T-cell (primary cell): ENCODE data around the gene HPN. TPM values are rescaled to one million over a fixed set of nuclear protein-coding genes. Genes with fewer than 3 reads are reported as not detected.

Source experiments
- ATAC-seq, 4 experiments: fragments of 200-7000 bp in 3 of 4; fragments of 150-1000 bp in 1 of 4; cut with Tn5 transposase; replicated peaks in 1 of 4; 1 replicate in 3 of 4; 2 replicates in 1 of 4; pipeline ENCODE4 v1.10.0; 2021; ENCODE audit warnings: moderate library complexity in 3 of 4, mild to moderate bottlenecking in 2 of 4, moderate number of reproducible peaks in 1 of 4
- CTCF ChIA-PET, 2 donors: fragments of 300-600 bp; sonication (Branson Sonifier 250); formaldehyde crosslinking; loops; one replicate each; lab custom pipeline; 2022; ENCODE audit warnings: antibody characterized with exemption in 2 of 2; lab: Charles Lee
- POLR2A ChIA-PET, 2 donors: fragments of 300-600 bp; sonication (Branson Sonifier 250); formaldehyde crosslinking; loops; one replicate each; lab custom pipeline; 2022; ENCODE audit warnings: antibody characterized with exemption in 2 of 2; lab: Charles Lee
- DNase-seq, 35 experiments: peaks; one replicate each; pipeline versions ENCODE4 v3.0.0 to v3.0.0-alpha.2; 2013 to 2023
- H3K27ac ChIP-seq: one replicate; pipeline ENCODE4 v1.5.1; 2013; ENCODE audit warnings: low read length
- H3K27me3 ChIP-seq, 2 experiments: replicated peaks in 1 of 2; 1 replicate in 1 of 2; 2 replicates in 1 of 2; pipeline versions ENCODE4 v1.6.1 to v1.7.0; 2013; ENCODE audit warnings: low read length in 1 of 2, mixed read lengths in 1 of 2; ENCODE audit not compliant: control insufficient read depth in 2 of 2, insufficient read depth in 2 of 2; ENCODE audit errors: extremely low read depth in 1 of 2
- H3K36me3 ChIP-seq, 2 donors: 1 replicate in 1 of 2; 2 replicates in 1 of 2; pipeline versions ENCODE4 v1.6.1 to v1.7.0; 2013; ENCODE audit warnings: low read length in 1 of 2; ENCODE audit not compliant: control insufficient read depth in 2 of 2, insufficient read depth in 1 of 2; ENCODE audit errors: extremely low read depth in 1 of 2
- H3K4me1 ChIP-seq, 2 experiments: 1 replicate in 1 of 2; 2 replicates in 1 of 2; pipeline versions ENCODE4 v1.6.1 to v1.7.0; 2013; ENCODE audit warnings: low read length in 2 of 2, mixed read lengths in 1 of 2; ENCODE audit not compliant: insufficient read depth in 2 of 2, control insufficient read depth in 1 of 2; ENCODE audit errors: extremely low read depth in 1 of 2
- H3K4me3 ChIP-seq, 2 donors: 1 replicate in 1 of 2; 2 replicates in 1 of 2; pipeline versions ENCODE4 v1.5.1 to v1.7.0; 2013; ENCODE audit warnings: mild to moderate bottlenecking in 2 of 2, low read length in 1 of 2, moderate library complexity in 1 of 2; ENCODE audit not compliant: control insufficient read depth in 1 of 2; ENCODE audit errors: extremely low read depth in 1 of 2
- H3K9me3 ChIP-seq: 2 replicates; pipeline ENCODE4 v1.7.0; 2013
- H3K27ac Mint-ChIP-seq, 2 donors: one replicate each; pipeline ENCODE4 v1.8.0; 2020 to 2021; ENCODE audit warnings: mild to moderate bottlenecking in 2 of 2, mixed read lengths in 2 of 2
- H3K27me3 Mint-ChIP-seq, 2 donors: one replicate each; pipeline ENCODE4 v1.8.0; 2021 to 2022; ENCODE audit warnings: mixed read lengths in 2 of 2
- H3K36me3 Mint-ChIP-seq: one replicate; pipeline ENCODE4 v1.8.0; 2021; ENCODE audit warnings: mixed read lengths
- H3K4me1 Mint-ChIP-seq, 3 donors: one replicate each; pipeline ENCODE4 v1.8.0; 2020 to 2022; ENCODE audit warnings: mixed read lengths in 3 of 3, mild to moderate bottlenecking in 1 of 3
- H3K4me3 Mint-ChIP-seq, 3 donors: one replicate each; pipeline ENCODE4 v1.8.0; 2020 to 2022; ENCODE audit warnings: mild to moderate bottlenecking in 3 of 3, mixed read lengths in 3 of 3, moderate library complexity in 3 of 3
- H3K9me3 Mint-ChIP-seq, 3 donors: one replicate each; pipeline ENCODE4 v1.8.0; 2020 to 2022; ENCODE audit warnings: mixed read lengths in 3 of 3
- WGBS: methylation state at CpG from one replicate; pipeline ENCODE4 v1.1.5; 2013; ENCODE audit warnings: missing lambda C conversion rate; ENCODE audit not compliant: insufficient coverage; 5-methylcytosine and 5-hydroxymethylcytosine counted together
- total RNA-seq, 35 experiments: library from RNA in 6 of 35; stranded (reverse) in 6 of 35; fragments of 120-200 nt in 1 of 35; gene quantifications; one replicate each; pipeline versions ENCODE4 v1.2.1 to v1.2.4 and lab custom pipeline; 2013 to 2026

HPN gene
- total RNA-seq, 5 donors from 2014 or later (not counting 1 experiment from before 2014, with no cell fraction given): 0.41 to 0.51 (median 0.46) TPM; not detected in 2

DNA sequence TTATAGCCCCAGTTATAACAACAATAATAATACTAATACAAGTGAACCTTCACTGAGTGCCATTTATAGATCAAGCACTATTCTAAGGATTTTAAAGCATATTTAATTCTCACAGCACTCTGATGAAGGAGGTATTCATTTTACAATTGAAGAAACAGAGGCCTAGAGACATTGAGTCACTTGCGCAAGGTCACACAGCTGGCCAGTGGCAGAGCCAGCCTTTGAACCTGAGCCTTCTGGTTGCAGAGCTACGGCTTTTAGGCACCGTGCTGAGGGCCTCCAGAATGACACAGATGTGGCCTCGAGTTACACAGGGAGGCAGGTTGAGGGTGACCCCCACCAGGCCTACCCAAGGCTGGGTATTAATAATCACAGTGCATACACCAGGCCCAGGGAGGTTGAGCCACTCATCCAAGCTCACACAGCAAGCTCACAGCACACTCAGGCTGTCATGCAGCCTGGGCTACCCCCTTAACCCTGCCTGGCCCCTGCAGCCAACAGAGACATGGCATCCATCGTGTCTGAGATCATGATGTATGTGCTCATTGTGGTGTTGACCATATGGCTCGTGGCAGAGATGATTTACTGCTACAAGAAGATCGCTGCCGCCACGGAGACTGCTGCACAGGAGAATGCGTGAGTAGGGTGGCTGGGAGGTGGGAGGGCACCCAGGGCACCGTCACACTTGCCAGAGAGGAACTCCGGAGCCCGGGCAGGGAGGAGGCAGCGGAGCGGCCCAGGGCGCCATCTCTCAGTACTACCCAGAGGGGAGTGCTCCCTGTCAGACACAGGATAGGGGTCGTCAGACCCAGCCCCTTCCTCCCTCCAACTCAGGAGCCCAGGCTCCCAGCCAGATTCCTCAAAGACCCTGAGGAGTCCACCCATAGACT lies 2.7 kb upstream of the HPN start:
- H3K4me3 Mint-ChIP-seq: peak overlapping the region in 2 of 3 donors; percentile 9 to 42
- no peaks in the 10 kb centered on the region for H3K9me3 Mint-ChIP-seq
- CTCF ChIA-PET: interaction anchor here in 1 of 2 donors (0.6 kb wide), 1 partner anchor 17 kb away, joined by 3 read pairs; no protein-coding TSS in a partner anchor
- H3K36me3 Mint-ChIP-seq: no peaks in the 10 kb centered on the region
- DNase-seq (no peak), ATAC-seq (no peak)
- peaks cover 14 to 39% (median 36%) of the 10 kb centered on the region in 3 donors for H3K4me1 Mint-ChIP-seq
- Histone ChIP-seq H3K9me3 (no peaks in the 10 kb centered on the region), H3K27me3 (peaks cover 2 to 51% of the 10 kb centered on the region in 2 experiments), H3K4me1 (peaks cover 3 to 40% of the 10 kb centered on the region in 2 experiments), H3K27ac (no peak overlapping the region), H3K4me3 (no peak overlapping the region), H3K36me3 (no peaks in the 10 kb centered on the region)
- WGBS: 66% methylated on average over 15 of the region's 17 CpGs
- H3K27ac Mint-ChIP-seq: peak overlapping the region in 1 of 2 donors; percentile 11
- H3K27me3 Mint-ChIP-seq: peaks cover 0 to 8% of the 10 kb centered on the region in 2 donors
- POLR2A ChIA-PET: no interaction called here

DNA sequence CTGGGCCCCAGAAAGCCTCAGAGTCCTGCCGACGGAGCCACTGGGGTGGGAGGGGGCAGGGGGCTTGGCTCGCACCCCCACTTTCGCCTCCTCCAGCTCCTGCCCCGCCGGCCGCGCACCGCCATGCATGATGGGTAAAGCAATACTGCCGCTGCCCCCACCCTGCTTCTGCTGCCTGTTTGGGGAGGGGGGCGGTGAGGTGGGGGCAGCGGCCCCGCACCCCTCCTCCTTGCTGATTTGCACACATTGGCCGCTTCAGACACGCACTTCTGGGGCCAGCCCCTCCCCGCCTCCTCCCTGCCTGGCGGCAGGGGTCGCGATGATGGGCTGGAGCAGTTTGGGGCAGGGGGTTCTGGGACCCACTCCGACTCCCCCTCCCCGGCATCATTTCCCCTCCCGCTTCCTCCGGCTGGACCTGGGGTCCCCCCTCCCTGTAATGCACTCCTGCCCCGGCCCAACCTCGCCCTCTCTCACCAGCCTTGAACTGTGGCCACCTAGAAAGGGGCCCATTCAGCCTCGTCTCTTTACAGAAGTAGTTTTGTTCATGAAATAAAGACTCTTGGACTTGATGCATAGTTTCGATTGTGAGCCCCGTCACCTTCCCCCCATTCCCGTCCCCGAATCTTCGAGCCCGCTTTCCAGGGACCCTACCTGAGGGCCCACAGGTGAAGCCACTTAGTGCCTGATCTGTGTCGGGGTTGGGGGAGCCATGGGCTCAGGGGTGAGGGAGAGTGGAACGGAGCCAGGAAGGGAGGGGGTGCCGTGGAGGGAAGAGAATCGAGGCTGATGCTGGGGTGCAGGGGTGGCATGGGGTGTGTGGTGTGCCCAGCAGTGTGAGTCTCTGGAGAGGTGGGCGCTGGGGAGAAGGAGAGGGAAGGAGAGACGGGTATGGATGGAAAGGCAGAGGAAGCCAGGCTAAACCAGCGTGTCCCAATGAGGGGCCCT lies 1.4 kb upstream of the HPN start:
- Mint-ChIP-seq H3K27me3 (peaks cover 0 to 13% of the 10 kb centered on the region in 2 donors), H3K4me1 (peaks cover 17 to 52% (median 48%) of the 10 kb centered on the region in 3 donors), H3K27ac (peak overlapping the region; percentile 19 to 74), H3K36me3 (no peaks in the 10 kb centered on the region), H3K9me3 (no peaks in the 10 kb centered on the region), H3K4me3 (peak overlapping the region; percentile 70 to 83 (median 75))
- 13% methylated on average over 9 of the region's 39 CpGs for WGBS
- Histone ChIP-seq H3K4me1 (peaks cover 3 to 50% of the 10 kb centered on the region in 2 experiments), H3K27ac (no peak overlapping the region), H3K9me3 (no peaks in the 10 kb centered on the region), H3K4me3 (peak overlapping the region; percentile 36 to 38), H3K27me3 (peaks cover 2 to 57% of the 10 kb centered on the region in 2 experiments), H3K36me3 (no peaks in the 10 kb centered on the region)
- ATAC-seq (peak; percentile 13 to 59 (median 46)), DNase-seq (peak in 2 of 35 experiments; percentile 19 to 32)
- POLR2A ChIA-PET: no interaction called here
- CTCF ChIA-PET: no interaction called here

DNA sequence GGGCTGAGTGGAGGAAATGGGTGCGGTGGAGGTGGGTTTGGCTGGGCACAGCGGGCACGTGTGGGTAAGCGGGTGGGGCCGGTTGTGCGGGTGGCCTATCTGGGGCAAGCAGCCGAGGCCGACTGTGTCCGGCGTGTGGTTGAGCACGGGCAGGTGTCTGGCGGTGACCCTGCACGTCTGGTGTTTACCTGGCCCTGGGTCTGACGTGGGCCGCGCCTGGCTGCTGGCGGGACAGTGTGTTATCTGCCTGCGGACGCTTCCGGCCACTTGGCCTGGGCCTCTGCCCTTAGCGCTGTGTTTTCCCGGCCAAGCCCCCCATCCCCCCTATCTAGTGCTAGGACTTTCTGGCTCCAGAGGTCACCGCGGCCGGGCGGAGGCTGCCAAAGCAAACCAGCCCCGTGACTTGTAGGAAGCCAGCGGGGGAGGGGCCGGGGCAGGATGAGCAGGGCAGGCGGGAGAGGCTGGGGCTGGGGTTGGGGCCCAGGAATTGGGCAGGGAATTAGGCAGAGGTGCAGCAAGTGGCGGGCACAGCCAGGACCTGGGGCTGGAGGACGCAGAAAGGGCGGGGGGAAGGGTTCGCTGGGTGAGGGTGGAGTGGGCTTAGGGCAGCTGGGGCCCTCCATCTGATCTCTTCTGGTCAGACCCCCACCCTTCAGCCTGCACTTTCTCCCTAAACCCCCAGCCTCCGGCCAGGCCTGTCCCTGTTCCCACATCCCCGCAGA lies 534 bp upstream of the HPN start:
- POLR2A ChIA-PET: no interaction called here
- CTCF ChIA-PET: no interaction called here
- no peaks in the 10 kb centered on the region for H3K9me3 ChIP-seq
- DNase-seq: peak in 9 of 35 experiments; percentile 10 to 47 (median 20)
- H3K27ac ChIP-seq: no peak overlapping the region
- peaks cover 3 to 58% of the 10 kb centered on the region in 2 experiments for H3K4me1 ChIP-seq
- H3K4me1 Mint-ChIP-seq: peaks cover 24 to 60% (median 56%) of the 10 kb centered on the region in 3 donors
- H3K9me3 Mint-ChIP-seq: no peaks in the 10 kb centered on the region
- peak overlapping the region; percentile 70 to 83 (median 75) for H3K4me3 Mint-ChIP-seq
- peak overlapping the region; percentile 36 to 38 for H3K4me3 ChIP-seq
- peak; percentile 3 to 60 (median 45) for ATAC-seq
- 14% methylated on average over 27 of the region's 36 CpGs for WGBS
- no peaks in the 10 kb centered on the region for H3K36me3 ChIP-seq
- H3K36me3 Mint-ChIP-seq: no peaks in the 10 kb centered on the region
- H3K27me3 Mint-ChIP-seq: peaks cover 0 to 17% of the 10 kb centered on the region in 2 donors
- peaks cover 2 to 57% of the 10 kb centered on the region in 2 experiments for H3K27me3 ChIP-seq
- peak overlapping the region; percentile 19 to 74 for H3K27ac Mint-ChIP-seq

DNA sequence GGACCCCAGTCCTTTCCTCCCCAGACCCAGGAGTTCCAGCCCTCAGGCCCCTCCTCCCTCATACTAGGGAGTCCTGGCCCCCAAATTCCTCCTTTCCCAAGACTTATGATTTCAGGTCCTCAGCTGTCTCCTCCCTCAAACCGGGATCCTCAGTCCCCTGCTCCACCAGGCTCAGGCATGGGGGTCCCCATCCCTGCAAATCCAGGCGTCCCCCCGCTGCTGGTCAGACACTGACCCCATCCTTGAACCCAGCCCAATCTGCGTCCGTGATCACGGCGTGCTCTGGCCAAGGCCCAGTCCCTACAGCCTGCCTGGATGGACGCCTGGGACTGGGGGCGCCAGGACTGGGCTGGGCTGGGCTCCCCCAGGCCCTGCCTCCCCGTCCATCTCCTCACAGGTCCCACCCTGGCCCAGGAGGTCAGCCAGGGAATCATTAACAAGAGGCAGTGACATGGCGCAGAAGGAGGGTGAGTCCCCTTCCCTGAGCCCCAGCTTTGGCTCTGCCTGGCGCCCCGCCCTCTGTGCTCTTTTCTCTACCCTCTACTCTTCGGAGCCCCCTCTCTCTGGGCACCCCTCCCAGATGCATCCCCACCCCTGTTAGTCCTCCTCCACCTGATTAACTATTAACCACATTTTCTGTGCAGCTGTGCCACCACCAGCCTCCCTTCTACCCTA lies 672 bp downstream of the HPN start:
- Histone ChIP-seq H3K27ac (no peak overlapping the region), H3K4me1 (peaks cover 3 to 58% of the 10 kb centered on the region in 2 experiments), H3K36me3 (no peaks in the 10 kb centered on the region), H3K9me3 (no peaks in the 10 kb centered on the region), H3K4me3 (no peak overlapping the region), H3K27me3 (peaks cover 2 to 56% of the 10 kb centered on the region in 2 experiments)
- peak overlapping the region in 1 of 3 donors; percentile 55 for H3K4me3 Mint-ChIP-seq
- no peaks in the 10 kb centered on the region for H3K9me3 Mint-ChIP-seq
- ChIA-PET CTCF (no interaction called here), POLR2A (no interaction called here)
- WGBS: 90% methylated on average over 11 of the region's 14 CpGs
- ATAC-seq (no peak), DNase-seq (no peak)
- H3K4me1 Mint-ChIP-seq: peaks cover 24 to 60% (median 56%) of the 10 kb centered on the region in 3 donors
- H3K36me3 Mint-ChIP-seq: no peaks in the 10 kb centered on the region
- peaks cover 0 to 17% of the 10 kb centered on the region in 2 donors for H3K27me3 Mint-ChIP-seq
- no peak overlapping the region for H3K27ac Mint-ChIP-seq

DNA sequence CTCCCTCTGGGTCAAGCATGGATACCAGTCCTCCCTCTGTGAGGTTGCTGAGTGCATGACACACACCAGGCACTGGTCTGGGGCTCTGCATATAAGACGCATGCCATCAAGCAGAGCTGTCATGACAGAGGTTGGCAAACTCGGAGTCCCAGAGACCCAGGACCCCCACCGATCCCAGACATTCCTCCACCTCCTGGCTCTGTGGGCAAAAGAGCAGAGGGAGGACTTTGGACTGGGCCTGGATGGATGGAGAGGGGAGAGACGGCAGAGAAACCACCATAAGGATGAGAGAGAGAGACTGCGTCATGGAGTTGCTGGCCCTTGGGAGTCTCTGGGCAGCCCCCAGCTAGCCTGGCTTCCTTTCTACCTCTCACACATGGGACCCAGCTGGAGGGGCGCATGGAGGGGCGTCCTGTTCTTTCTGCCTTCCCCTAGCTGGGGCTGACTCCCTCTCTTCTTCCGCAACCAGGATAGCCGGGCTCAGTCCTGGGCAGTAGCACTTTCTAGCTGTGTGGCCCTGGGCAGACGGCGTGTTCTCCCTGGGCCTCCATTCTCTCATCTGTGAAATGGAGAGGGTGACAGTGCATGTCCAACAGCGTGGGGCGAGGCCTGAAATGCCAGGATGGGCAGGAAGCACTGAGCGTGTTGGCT lies 1.6 kb downstream of the HPN start:
- Mint-ChIP-seq H3K9me3 (no peaks in the 10 kb centered on the region), H3K27me3 (peaks cover 0 to 17% of the 10 kb centered on the region in 2 donors), H3K4me3 (peak overlapping the region in 1 of 3 donors; percentile 55), H3K36me3 (no peaks in the 10 kb centered on the region), H3K4me1 (peaks cover 23 to 66% (median 52%) of the 10 kb centered on the region in 3 donors), H3K27ac (peak overlapping the region in 1 of 2 donors; percentile 55)
- H3K4me1 ChIP-seq: peaks cover 3 to 55% of the 10 kb centered on the region in 2 experiments
- H3K27me3 ChIP-seq: peaks cover 2 to 54% of the 10 kb centered on the region in 2 experiments
- DNase-seq (no peak), ATAC-seq (no peak)
- ChIA-PET CTCF (interaction anchor here (0.5 to 1.1 kb wide), 2 partner anchors 29 to 1010 kb away, joined by 3 to 4 read pairs; no protein-coding TSS in a partner anchor), POLR2A (interaction anchor here in 1 of 2 donors (1.0 kb wide), 1 partner anchor 29 kb away, joined by 3 read pairs; no protein-coding TSS in a partner anchor)
- H3K9me3 ChIP-seq: no peaks in the 10 kb centered on the region
- H3K27ac ChIP-seq: no peak overlapping the region
- H3K4me3 ChIP-seq: no peak overlapping the region
- 82% methylated on average over 8 of the region's 14 CpGs for WGBS
- H3K36me3 ChIP-seq: no peaks in the 10 kb centered on the region
